H1 (cell line): ENCODE measurements around the gene DCUN1D3. TPM values are rescaled to one million over a fixed set of nuclear protein-coding genes. Genes with fewer than 3 reads are reported as not detected.

ENCODE experiments used
- CTCF ChIA-PET: fragments of 300-600 bp; sonication (Branson Sonifier 250); formaldehyde crosslinking; loops from one replicate; lab custom pipeline; 2021; ENCODE audit not compliant: partially characterized antibody; lab: Charles Lee
- POLR2A ChIA-PET: fragments of 300-600 bp; sonication (Branson Sonifier 250); formaldehyde crosslinking; loops from one replicate; lab custom pipeline; 2021; ENCODE audit warnings: inconsistent platforms; ENCODE audit not compliant: partially characterized antibody; lab: Charles Lee
- DNase-seq, 2 experiments: peaks; one replicate each; pipeline versions ENCODE4 v3.0.0 to v3.0.0-alpha.2; 2010 to 2022; ENCODE audit warnings: low spot score in 2 of 2, low read depth in 1 of 2, mixed read lengths in 1 of 2
- FAIRE-seq: peaks from 2 replicates; lab custom pipeline; 2011; peaks lifted over from hg19 to GRCh38; lab: Jason Lieb, UNC
- H2AFZ ChIP-seq: 2 replicates; pipeline ENCODE4 v1.8.1; 2012; ENCODE audit warnings: low read length, inconsistent platforms
- H2AK5ac ChIP-seq: 2 replicates; pipeline ENCODE4 v1.6.1; 2013; ENCODE audit warnings: low read depth, low read length
- H2BK120ac ChIP-seq: replicated peaks from 2 replicates; pipeline ENCODE3; 2013; ENCODE audit warnings: low read depth, low read length, inconsistent platforms
- H2BK12ac ChIP-seq: 2 replicates; pipeline ENCODE4 v1.6.1; 2013; ENCODE audit warnings: low read depth, low read length
- H2BK15ac ChIP-seq: 2 replicates; pipeline ENCODE4 v1.6.1; 2013; ENCODE audit warnings: low read length
- H2BK20ac ChIP-seq: 2 replicates; pipeline ENCODE4 v1.6.1; 2013; ENCODE audit warnings: low read length
- H2BK5ac ChIP-seq: 2 replicates; pipeline ENCODE4 v1.6.1; 2013; ENCODE audit warnings: low read depth, low read length
- H3K14ac ChIP-seq: 2 replicates; pipeline ENCODE4 v1.6.1; 2013; ENCODE audit warnings: inconsistent platforms; ENCODE audit not compliant: insufficient read length
- H3K18ac ChIP-seq: 2 replicates; pipeline ENCODE4 v1.6.1; 2013; ENCODE audit warnings: low read length; ENCODE audit errors: extremely low read depth
- H3K23ac ChIP-seq: 2 replicates; pipeline ENCODE4 v1.6.1; 2013; ENCODE audit warnings: inconsistent platforms; ENCODE audit not compliant: insufficient read length
- H3K23me2 ChIP-seq: 2 replicates; pipeline ENCODE4 v1.6.1; 2013; ENCODE audit warnings: low read depth, low read length
- H3K27ac ChIP-seq: 2 replicates; pipeline ENCODE4 v1.6.1; 2011; ENCODE audit warnings: low read depth, low read length, inconsistent platforms
- H3K27me3 ChIP-seq, 4 experiments: replicated peaks in 1 of 4; 1 replicate in 1 of 4; 2 replicates in 3 of 4; pipeline versions ENCODE4 v1.6.1 to v1.8.1; 2011 to 2013; ENCODE audit warnings: low read length in 3 of 4, mild to moderate bottlenecking in 3 of 4, inconsistent platforms in 2 of 4, mixed read lengths in 2 of 4, moderate library complexity in 1 of 4; ENCODE audit not compliant: control insufficient read depth in 3 of 4, insufficient read depth in 3 of 4; ENCODE audit errors: extremely low read depth in 1 of 4
- H3K36me3 ChIP-seq, 4 experiments: 2 replicates each; pipeline versions ENCODE4 v1.6.1 to v1.8.1; 2011 to 2013; ENCODE audit warnings: mild to moderate bottlenecking in 4 of 4, low read length in 3 of 4, moderate library complexity in 2 of 4, control low read depth in 1 of 4, inconsistent platforms in 1 of 4; ENCODE audit not compliant: insufficient read depth in 4 of 4, control insufficient read depth in 2 of 4
- H3K4ac ChIP-seq: replicated peaks from 2 replicates; pipeline ENCODE3; 2013; ENCODE audit warnings: low read length, low read depth, mixed read lengths, inconsistent platforms; ENCODE audit not compliant: insufficient read length
- H3K4me1 ChIP-seq, 4 experiments: replicated peaks in 1 of 4; 1 replicate in 1 of 4; 2 replicates in 3 of 4; pipeline versions ENCODE4 v1.6.1 to v1.8.1; 2011 to 2013; ENCODE audit warnings: low read length in 3 of 4, inconsistent platforms in 2 of 4, mixed read lengths in 1 of 4; ENCODE audit not compliant: insufficient read depth in 4 of 4, control insufficient read depth in 3 of 4
- H3K4me2 ChIP-seq, 2 experiments: 2 replicates each; pipeline versions ENCODE4 v1.6.1 to v1.8.1; 2011 to 2013; ENCODE audit warnings: low read depth in 2 of 2, low read length in 2 of 2, control low read depth in 1 of 2, inconsistent platforms in 1 of 2, mild to moderate bottlenecking in 1 of 2; ENCODE audit not compliant: insufficient read depth in 1 of 2
- H3K4me3 ChIP-seq, 4 experiments: fragments of 200-600, 300-600 bp in 1 of 4; sonication (generic), shearing (Covaris generic), sonication (Bioruptor Twin) in 1 of 4; 2 replicates each; pipeline versions ENCODE4 v1.5.1 to v1.8.1; 2011 to 2016; ENCODE audit warnings: low read length in 4 of 4, low read depth in 3 of 4, control low read depth in 2 of 4, inconsistent platforms in 2 of 4, mild to moderate bottlenecking in 2 of 4, mixed read lengths in 1 of 4, moderate library complexity in 1 of 4; ENCODE audit not compliant: insufficient read depth in 2 of 4; ENCODE audit errors: extremely low read depth in 1 of 4
- H3K56ac ChIP-seq: replicated peaks from 2 replicates; pipeline ENCODE3; 2013; ENCODE audit warnings: low read depth, mild to moderate bottlenecking, mixed read lengths, low read length, inconsistent platforms; ENCODE audit not compliant: insufficient read length
- H3K79me1 ChIP-seq: 2 replicates; pipeline ENCODE4 v1.6.1; 2013; ENCODE audit warnings: low read depth, low read length, control low read depth
- H3K79me2 ChIP-seq, 2 experiments: 2 replicates each; pipeline versions ENCODE4 v1.6.1 to v1.8.1; 2012 to 2013; ENCODE audit warnings: low read length in 2 of 2, mild to moderate bottlenecking in 2 of 2, inconsistent platforms in 1 of 2; ENCODE audit not compliant: insufficient read depth in 2 of 2, control insufficient read depth in 1 of 2
- H3K9ac ChIP-seq, 4 experiments: replicated peaks in 1 of 4; 1 replicate in 1 of 4; 2 replicates in 3 of 4; pipeline versions ENCODE4 v1.6.1 to v1.8.1; 2011 to 2013; ENCODE audit warnings: low read depth in 3 of 4, low read length in 3 of 4, control low read depth in 2 of 4, mild to moderate bottlenecking in 2 of 4, moderate library complexity in 2 of 4, inconsistent platforms in 1 of 4; ENCODE audit errors: extremely low read depth in 1 of 4
- H3K9me3 ChIP-seq, 2 experiments: 2 replicates each; pipeline versions ENCODE4 v1.6.1 to v1.8.1; 2012 to 2013; ENCODE audit warnings: mild to moderate bottlenecking in 2 of 2, moderate library complexity in 2 of 2, control low read depth in 1 of 2, inconsistent platforms in 1 of 2, low read depth in 1 of 2, low read length in 1 of 2, mixed read lengths in 1 of 2; ENCODE audit not compliant: insufficient read depth in 2 of 2
- H4K20me1 ChIP-seq, 2 experiments: replicated peaks in 1 of 2; 2 replicates each; pipeline versions ENCODE3 to v1.8.1; 2011 to 2013; ENCODE audit warnings: inconsistent platforms in 2 of 2, low read length in 2 of 2, mild to moderate bottlenecking in 1 of 2; ENCODE audit not compliant: insufficient read depth in 2 of 2, control insufficient read depth in 1 of 2
- H4K5ac ChIP-seq: 2 replicates; pipeline ENCODE4 v1.6.1; 2013; ENCODE audit warnings: low read length, low read depth, mixed read lengths, inconsistent platforms; ENCODE audit not compliant: insufficient read length
- H4K8ac ChIP-seq: 2 replicates; pipeline ENCODE4 v1.8.0; 2013; ENCODE audit warnings: mild to moderate bottlenecking, moderate library complexity, low read length, inconsistent platforms; ENCODE audit not compliant: insufficient read depth; ENCODE audit errors: extremely low read depth
- H4K91ac ChIP-seq: replicated peaks from 2 replicates; pipeline ENCODE3; 2013; ENCODE audit warnings: low read length, mixed read lengths, inconsistent platforms; ENCODE audit not compliant: insufficient read length
- BACH1 ChIP-seq: IDR thresholded peaks from 2 replicates; pipeline ENCODE4 v1.6.1; 2012; ENCODE audit warnings: low read length, improper control_type of control experiment
- CHD1 ChIP-seq: IDR thresholded peaks from 2 replicates; pipeline ENCODE4 v1.6.1; 2012; ENCODE audit warnings: low read depth, low read length, improper control_type of control experiment
- EGR1 ChIP-seq: IDR thresholded peaks from 2 replicates; pipeline ENCODE4 v1.6.1; 2011; ENCODE audit warnings: low read depth, low read length, borderline replicate concordance
- EP300 ChIP-seq, 2 experiments: IDR thresholded peaks; 1 replicate in 1 of 2; 2 replicates in 1 of 2; pipeline ENCODE4 v1.6.1; 2011 to 2012; ENCODE audit warnings: low read depth in 2 of 2, low read length in 2 of 2, mild to moderate bottlenecking in 2 of 2, borderline replicate concordance in 1 of 2, inconsistent platforms in 1 of 2, moderate library complexity in 1 of 2
- EZH2 ChIP-seq: fragments of 200-600 bp; sonication (generic); IDR thresholded peaks from 2 replicates; pipeline ENCODE4 v1.7.1; 2012; ENCODE audit warnings: low read depth, mild to moderate bottlenecking, moderate library complexity, low read length, inconsistent platforms; ENCODE audit not compliant: severe bottlenecking
- FOSL1 ChIP-seq: IDR thresholded peaks from 2 replicates; pipeline ENCODE4 v1.6.1; 2011; ENCODE audit warnings: mild to moderate bottlenecking, low read depth, low read length, moderate library complexity; ENCODE audit not compliant: insufficient read depth
- KDM5A ChIP-seq: fragments of 200-600 bp; IDR thresholded peaks from 2 replicates; pipeline ENCODE4 v1.7.1; 2012; ENCODE audit warnings: mild to moderate bottlenecking, low read length, inconsistent platforms, mixed read lengths
- MAFK ChIP-seq: IDR thresholded peaks from 2 replicates; pipeline ENCODE4 v1.6.1; 2012; ENCODE audit warnings: low read depth, mild to moderate bottlenecking, improper control_type of control experiment, low read length
- SIX5 ChIP-seq: IDR thresholded peaks from 2 replicates; pipeline ENCODE4 v1.6.1; 2011; ENCODE audit warnings: mild to moderate bottlenecking, low read depth, low read length
- SP4 ChIP-seq: IDR thresholded peaks from 2 replicates; pipeline ENCODE4 v1.6.1; 2012; ENCODE audit warnings: low read length, inconsistent platforms
- TEAD4 ChIP-seq: IDR thresholded peaks from 2 replicates; pipeline ENCODE4 v1.6.1; 2012; ENCODE audit warnings: low read depth, low read length, inconsistent platforms, mixed read lengths
- WGBS, 2 experiments: shearing (Covaris generic) in 1 of 2; methylation state at CpG; one replicate each; pipeline versions ENCODE4 v1.1.6 to v1.1.7; 2013 to 2015; ENCODE audit warnings: low lambda C conversion rate in 2 of 2, mixed read lengths in 2 of 2, inconsistent platforms in 1 of 2, low coverage in 1 of 2, missing lambda C conversion rate in 1 of 2; ENCODE audit not compliant: insufficient replicate concordance in 2 of 2, insufficient coverage in 1 of 2, insufficient read length in 1 of 2; ENCODE audit errors: extremely low coverage in 1 of 2, missing lambda C conversion rate in 1 of 2; 5-methylcytosine and 5-hydroxymethylcytosine counted together
- polyA plus RNA-seq, 7 experiments: library from polyadenylated mRNA; depleted of rRNA in 3 of 7; stranded (reverse) in 5 of 7; unstranded in 2 of 7; fragments of >200 nt in 5 of 7; fragments of 200-250 nt in 2 of 7; gene quantifications; 1 replicate in 5 of 7; 2 replicates in 1 of 7; 4 replicates in 1 of 7; pipeline versions ENCODE4 v1.2.1 to v1.2.3, GENCODE V29; 2011 to 2013; ENCODE audit warnings: missing spikeins in 2 of 7, mixed read lengths in 2 of 7
- total RNA-seq: library from RNA; stranded (reverse); fragmentation: NEBNext Ultra II Directional; extraction: Animal tissue kit (Norgen Biotek cat#: 25700); gene quantifications from 2 replicates; pipeline ENCODE4 v1.2.1, GENCODE V29; 2021
- TF ChIP-seq, protein P1 (sequence below), 3 experiments: IDR thresholded peaks; 1 replicate in 2 of 3; 2 replicates in 1 of 3; pipeline versions ENCODE4 v1.5.1 to v1.6.1; 2011; ENCODE audit warnings: low read length in 3 of 3, mild to moderate bottlenecking in 3 of 3, inconsistent platforms in 2 of 3, low read depth in 1 of 3, moderate library complexity in 1 of 3; ENCODE audit not compliant: insufficient read depth in 1 of 3; ENCODE audit errors: control extremely low read depth in 1 of 3

The DCUN1D3 gene
- total and polyA plus RNA-seq, 2 of the 8 experiments (the other 6 are each of a cell fraction or from before 2014, with no cell fraction given) = 3.5 to 18.2 TPM

DNA sequence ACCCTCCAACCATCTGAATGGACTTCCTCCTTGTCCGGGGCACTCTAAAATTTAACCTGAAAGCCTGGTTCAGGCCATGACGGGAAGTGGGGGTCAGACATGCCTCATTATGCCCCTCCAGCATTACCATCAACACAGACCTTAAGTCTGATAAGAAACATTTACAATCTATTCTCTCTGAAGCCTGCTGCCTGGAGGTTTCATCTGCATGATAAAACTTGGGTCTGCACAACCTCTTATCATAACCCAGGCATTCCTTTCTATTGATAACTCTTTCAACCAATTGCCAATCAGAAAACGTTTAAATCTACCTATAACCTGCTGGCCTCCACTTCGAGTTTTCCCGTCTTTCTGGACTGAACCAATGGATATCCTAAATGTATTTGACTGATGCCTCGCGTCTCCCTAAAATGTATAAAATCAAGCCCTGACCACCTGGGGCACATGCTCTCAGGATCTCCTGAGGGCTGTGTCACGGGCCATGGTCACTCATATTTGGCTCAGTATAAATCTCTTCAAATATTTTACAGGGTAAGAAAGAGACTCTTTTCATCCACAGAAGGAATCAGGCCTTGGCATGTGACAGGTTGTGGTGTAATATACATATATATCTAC lies 46.0 kb upstream of the DCUN1D3 start:
- 76% methylated on average over 8 of the region's 8 CpGs; no CpG with 5 or more reads in 1 of the 2 experiments for WGBS, 2 experiments
- H4K20me1 ChIP-seq = no peaks in the 10 kb centered on the region
- POLR2A ChIA-PET = no interaction called here
- H3K79me1 ChIP-seq = no peaks in the 10 kb centered on the region
- H3K27me3 ChIP-seq = no peaks in the 10 kb centered on the region
- CTCF ChIA-PET = no interaction called here
- no peak for FAIRE-seq
- peaks cover 2% of the 10 kb centered on the region; the same call in 1 of the 2 replicates for H3K23me2 ChIP-seq
- no peaks in the 10 kb centered on the region for H3K79me2 ChIP-seq
- H3K56ac ChIP-seq = no peak overlapping the region
- peaks cover 0 to 1% of the 10 kb centered on the region in 2 experiments; a peak in 1 of 4 replicates for H3K9me3 ChIP-seq
- no peak overlapping the region for H3K4ac ChIP-seq
- no peak overlapping the region for H4K5ac ChIP-seq
- no peak overlapping the region for H2BK15ac ChIP-seq
- no peak overlapping the region for H2AK5ac ChIP-seq
- H3K9ac ChIP-seq = no peak overlapping the region
- no peak overlapping the region for H2AFZ ChIP-seq
- no peak overlapping the region for H2BK12ac ChIP-seq
- H4K8ac ChIP-seq = no peak overlapping the region
- H3K36me3 ChIP-seq = no peaks in the 10 kb centered on the region
- H2BK20ac ChIP-seq = no peak overlapping the region
- H3K18ac ChIP-seq = no peak overlapping the region
- H3K4me2 ChIP-seq = no peak overlapping the region
- no peak overlapping the region for H4K91ac ChIP-seq
- H3K14ac ChIP-seq = no peak overlapping the region
- no peaks in the 10 kb centered on the region for H3K4me1 ChIP-seq
- no peak overlapping the region for H2BK5ac ChIP-seq
- DNase-seq = no peak
- H3K27ac ChIP-seq = no peak overlapping the region
- H3K4me3 ChIP-seq = no peak overlapping the region
- no peak overlapping the region for H2BK120ac ChIP-seq
- no peak overlapping the region for H3K23ac ChIP-seq
- TF ChIP-seq SIX5 = no peak
- TF ChIP-seq EZH2 = no peak
- no peak for TF ChIP-seq MAFK
- no peak for TF ChIP-seq EP300 (IDR thresholded peaks at IDR 0.05; ENCODE audit: borderline replicate concordance in 1 of 2, low read depth in 2 of 2, low read length in 2 of 2)
- TF ChIP-seq KDM5A = no peak
- no peak for TF ChIP-seq CHD1
- no peak for TF ChIP-seq SP4
- TF ChIP-seq, protein P1, sequence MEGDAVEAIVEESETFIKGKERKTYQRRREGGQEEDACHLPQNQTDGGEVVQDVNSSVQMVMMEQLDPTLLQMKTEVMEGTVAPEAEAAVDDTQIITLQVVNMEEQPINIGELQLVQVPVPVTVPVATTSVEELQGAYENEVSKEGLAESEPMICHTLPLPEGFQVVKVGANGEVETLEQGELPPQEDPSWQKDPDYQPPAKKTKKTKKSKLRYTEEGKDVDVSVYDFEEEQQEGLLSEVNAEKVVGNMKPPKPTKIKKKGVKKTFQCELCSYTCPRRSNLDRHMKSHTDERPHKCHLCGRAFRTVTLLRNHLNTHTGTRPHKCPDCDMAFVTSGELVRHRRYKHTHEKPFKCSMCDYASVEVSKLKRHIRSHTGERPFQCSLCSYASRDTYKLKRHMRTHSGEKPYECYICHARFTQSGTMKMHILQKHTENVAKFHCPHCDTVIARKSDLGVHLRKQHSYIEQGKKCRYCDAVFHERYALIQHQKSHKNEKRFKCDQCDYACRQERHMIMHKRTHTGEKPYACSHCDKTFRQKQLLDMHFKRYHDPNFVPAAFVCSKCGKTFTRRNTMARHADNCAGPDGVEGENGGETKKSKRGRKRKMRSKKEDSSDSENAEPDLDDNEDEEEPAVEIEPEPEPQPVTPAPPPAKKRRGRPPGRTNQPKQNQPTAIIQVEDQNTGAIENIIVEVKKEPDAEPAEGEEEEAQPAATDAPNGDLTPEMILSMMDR (IDR thresholded peaks at IDR 0.05; ENCODE audit: control extremely low read depth in 1 of 3, insufficient read depth in 1 of 3, low read depth in 1 of 3, low read length in 3 of 3) = no peak
- TF ChIP-seq FOSL1 = no peak
- TF ChIP-seq EGR1 = no peak
- no peak for TF ChIP-seq BACH1
- TF ChIP-seq TEAD4 = no peak
